Kidney (tissue), 14 donors: ENCODE measurements around the gene FAM20C. TPM values are rescaled to one million over a fixed set of nuclear protein-coding genes. Genes with fewer than 3 reads are reported as not detected.

Source experiments
- DNase-seq, 5 donors: peaks; one replicate each; pipeline ENCODE4 v3.0.0-alpha.2; 2013 to 2020
- FAIRE-seq: peaks from 2 replicates; lab custom pipeline; 2012; peaks lifted over from hg19 to GRCh38; lab: Jason Lieb, UNC
- H3K27ac ChIP-seq, 2 donors: one replicate each; pipeline ENCODE4 v1.7.0; 2013; ENCODE audit warnings: low read depth in 2 of 2, low read length in 2 of 2, inconsistent platforms in 1 of 2
- H3K27me3 ChIP-seq: one replicate; pipeline ENCODE4 v1.7.1; 2013; ENCODE audit warnings: low read length, inconsistent platforms; ENCODE audit not compliant: control insufficient read depth, insufficient read depth
- H3K36me3 ChIP-seq, 3 donors: one replicate each; pipeline versions ENCODE4 v1.7.0 to v1.7.1; 2013; ENCODE audit warnings: low read length in 3 of 3, control low read depth in 1 of 3, inconsistent platforms in 1 of 3; ENCODE audit not compliant: insufficient read depth in 3 of 3, control insufficient read depth in 2 of 3
- H3K4me1 ChIP-seq, 3 donors: one replicate each; pipeline versions ENCODE4 v1.7.0 to v1.7.1; 2013; ENCODE audit warnings: low read length in 3 of 3, inconsistent platforms in 1 of 3, low read depth in 1 of 3; ENCODE audit not compliant: control insufficient read depth in 2 of 3, insufficient read depth in 2 of 3
- H3K4me3 ChIP-seq, 3 donors: one replicate each; pipeline versions ENCODE4 v1.7.0 to v1.8.1; 2013; ENCODE audit warnings: low read length in 3 of 3, control low read depth in 1 of 3, inconsistent platforms in 1 of 3
- H3K9ac ChIP-seq, 3 donors: one replicate each; pipeline versions ENCODE4 v1.7.0 to v1.7.1; 2013; ENCODE audit warnings: low read length in 3 of 3, control low read depth in 1 of 3, inconsistent platforms in 1 of 3
- H3K9me3 ChIP-seq, 3 donors: one replicate each; pipeline versions ENCODE4 v1.7.0 to v1.7.1; 2013; ENCODE audit warnings: low read length in 3 of 3, control low read depth in 1 of 3, inconsistent platforms in 1 of 3; ENCODE audit not compliant: control insufficient read depth in 2 of 3, insufficient read depth in 1 of 3
- CTCF ChIP-seq: IDR thresholded peaks from 3 replicates; pipeline ENCODE4 v1.5.1; 2012; ENCODE audit warnings: mild to moderate bottlenecking, moderate library complexity, borderline replicate concordance; ENCODE audit not compliant: insufficient read depth; ENCODE audit errors: extremely low read depth
- intact Hi-C: fragments of 100-400 bp; cut with DNase I; formaldehyde crosslinking; loops from one replicate; pipeline ENCODE4 v1.11.1; 2022
- polyA plus RNA-seq: library from polyadenylated mRNA; stranded (reverse); fragments of 350-450 nt; fragmentation: Illumina TruSeq; extraction: RNeasy Lipid Tissue Mini Kit (QIAGEN cat#74804); gene quantifications from one replicate; pipeline ENCODE4 v1.2.3, GENCODE V29; 2014; ENCODE audit warnings: low read depth, low replicate concordance; ENCODE audit not compliant: insufficient read depth
- total RNA-seq: library from RNA; stranded (reverse); fragmentation: NEBNext Ultra II Directional; extraction: Animal tissue kit (Norgen Biotek cat#: 25700); gene quantifications from one replicate; pipeline ENCODE4 v1.2.1, GENCODE V29; 2021
- donor health status: control.
- donor health status: control.
- donor health status: control.
- donor health status: control.
- donor health status: control.
- donor health status: DM: yes; HTN: yes; CAD: no.
- donor health status: Normal renal cell carcinoma (clear cell type).

The FAM20C gene
- total and polyA plus RNA-seq, 2 donors from 2014 or later = 84.9 to 114 TPM

DNA sequence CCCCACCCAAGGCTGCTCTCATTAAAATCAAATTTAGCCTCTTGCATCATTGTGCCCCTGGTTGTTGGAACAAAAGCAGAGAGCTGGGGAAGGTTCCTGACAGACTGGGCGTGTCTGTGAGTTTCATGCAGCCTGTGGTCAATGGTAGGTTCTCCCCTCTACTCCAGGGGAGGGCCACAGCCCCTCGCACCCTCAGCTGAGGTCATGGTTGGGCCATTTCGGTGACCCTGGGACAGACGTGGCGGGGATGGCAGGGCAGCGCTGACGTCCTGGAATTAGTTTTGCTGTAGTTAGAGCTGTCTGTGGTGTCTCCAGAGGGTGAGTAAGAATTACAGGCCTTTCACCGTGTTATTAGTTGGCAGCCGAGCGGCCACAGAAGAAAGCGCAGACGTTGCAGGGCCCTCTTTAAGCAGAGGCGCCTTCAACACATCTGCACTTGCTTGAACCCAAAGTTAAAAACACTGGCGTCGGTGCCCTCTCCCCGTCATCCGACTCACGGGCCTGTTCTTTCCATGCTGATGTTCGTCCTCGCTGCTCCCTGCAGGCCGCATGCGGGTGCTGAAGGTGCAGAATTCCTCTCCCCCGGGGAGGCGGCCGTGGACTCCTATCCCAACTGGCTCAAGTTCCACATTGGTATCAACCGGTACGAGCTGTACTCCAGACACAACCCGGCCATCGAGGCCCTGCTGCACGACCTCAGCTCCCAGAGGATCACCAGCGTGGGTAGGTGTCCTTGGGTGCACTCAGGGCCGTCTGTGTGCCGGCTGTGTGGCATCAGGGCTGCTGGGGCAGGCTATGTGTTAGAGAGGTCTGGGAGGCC is 2.8 kb downstream of the FAM20C start:
- intact Hi-C loops = no loop called here
- Histone ChIP-seq H3K36me3 (peaks cover 0 to 41% (median 25%) of the 10 kb centered on the region in 3 donors), H3K9ac (peak overlapping the region in 2 of 3 donors; percentile 13 to 80), H3K4me3 (peak overlapping the region; percentile 35 to 85 (median 80)), H3K9me3 (no peaks in the 10 kb centered on the region), H3K27ac (peak overlapping the region in 1 of 2 donors; percentile 23), H3K27me3 (no peaks in the 10 kb centered on the region), H3K4me1 (peaks cover 0 to 43% (median 26%) of the 10 kb centered on the region in 3 donors)
- FAIRE-seq (no peak), DNase-seq (no peak)
- TF ChIP-seq CTCF = no peak

DNA sequence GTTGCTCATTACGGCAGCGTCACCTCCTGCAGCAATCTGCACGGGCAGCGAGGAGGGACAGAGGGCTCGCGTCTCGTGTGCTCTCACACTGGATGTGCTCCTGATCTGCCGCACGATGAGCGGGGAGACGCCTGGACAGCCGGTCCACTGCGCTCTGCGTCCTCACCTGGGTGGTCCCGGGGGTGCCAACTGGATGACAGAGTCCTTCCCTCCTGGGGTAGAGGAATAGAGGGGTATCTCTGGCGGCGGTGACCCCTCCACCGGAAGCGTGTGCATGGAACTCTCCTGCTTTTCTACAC is 3.4 kb downstream of the FAM20C start:
- Histone ChIP-seq H3K27me3 (no peaks in the 10 kb centered on the region), H3K4me1 (peaks cover 0 to 41% (median 26%) of the 10 kb centered on the region in 3 donors), H3K27ac (no peak overlapping the region), H3K36me3 (peaks cover 0 to 42% (median 25%) of the 10 kb centered on the region in 3 donors), H3K9ac (no peak overlapping the region), H3K4me3 (peak overlapping the region; percentile 11 to 85 (median 80)), H3K9me3 (no peaks in the 10 kb centered on the region)
- intact Hi-C loops = no loop called here
- DNase-seq = no peak
- FAIRE-seq = no peak
- no peak for TF ChIP-seq CTCF

DNA sequence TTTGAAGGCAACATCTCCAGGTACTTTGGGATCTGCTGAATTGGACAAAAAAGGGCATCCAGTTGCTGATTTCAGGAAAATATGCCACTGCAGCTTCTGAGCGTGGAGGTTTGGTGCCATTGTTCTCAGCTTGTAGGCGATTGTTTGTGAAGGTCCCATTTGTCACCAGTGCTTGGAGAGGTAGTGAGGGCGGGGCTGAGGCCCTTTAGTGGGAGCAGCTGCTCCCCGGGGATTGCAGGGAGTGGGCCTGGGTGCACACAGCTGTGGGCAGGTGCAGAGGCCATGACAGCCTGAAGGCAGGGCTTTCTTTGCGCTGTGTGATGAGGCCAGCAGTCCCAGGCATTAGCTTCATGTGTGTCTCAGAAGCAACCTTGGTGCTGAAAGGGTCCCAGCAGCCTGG is 3.9 kb downstream of the FAM20C start:
- H3K4me1 ChIP-seq = peaks cover 0 to 39% (median 26%) of the 10 kb centered on the region in 3 donors
- peak overlapping the region in 2 of 3 donors; percentile 21 to 85 for H3K4me3 ChIP-seq
- no peak for DNase-seq
- peaks cover 0 to 47% (median 25%) of the 10 kb centered on the region in 3 donors for H3K36me3 ChIP-seq
- no peak for TF ChIP-seq CTCF
- no peak overlapping the region for H3K9ac ChIP-seq
- intact Hi-C loops = no loop called here
- H3K27ac ChIP-seq = no peak overlapping the region
- H3K9me3 ChIP-seq = no peaks in the 10 kb centered on the region
- no peaks in the 10 kb centered on the region for H3K27me3 ChIP-seq
- FAIRE-seq = no peak
